ENCODE results near the gene AQP12A. TPM values are rescaled to one million over a fixed set of nuclear protein-coding genes. Genes with fewer than 3 reads are reported as not detected.

The AQP12A gene
- polyA plus RNA-seq, 1 donor (not counting 4 experiments of a cell fraction or from before 2014, with no cell fraction given): not detected

- no peaks in the 10 kb centered on the region for H3K4me1 ChIP-seq (ENCODE audit: control insufficient read depth, extremely low read depth, insufficient read depth, low read length)
- H3K9ac ChIP-seq (ENCODE audit: control insufficient read depth, extremely low read depth, insufficient read depth, low read length): no peak overlapping the region
- no peaks in the 10 kb centered on the region for H3K9me1 ChIP-seq (ENCODE audit: control insufficient read depth, extremely low read depth, insufficient read depth, low read length)
- dilution Hi-C loops (cut with MboI; ENCODE audit: extremely low pct_ligation_motif_present, low sequenced_read_pairs): no loop called here
- no peaks in the 10 kb centered on the region for H3K79me2 ChIP-seq (ENCODE audit: control insufficient read depth, insufficient read depth, low read length)
- H3K27me3 ChIP-seq (ENCODE audit: control insufficient read depth, extremely low read depth, insufficient read depth, low read length): peaks cover 17% of the 10 kb centered on the region
- DNase-seq (ENCODE audit: low read depth, low spot score): no peak
- no peaks in the 10 kb centered on the region for H3K36me3 ChIP-seq (ENCODE audit: control insufficient read depth in 2 of 2, extremely low read depth in 1 of 2, insufficient read depth in 2 of 2, low read length in 2 of 2)
- H2AFZ ChIP-seq (ENCODE audit: control insufficient read depth, low read length): no peak overlapping the region
- no peaks in the 10 kb centered on the region for H3K9me3 ChIP-seq (ENCODE audit: control insufficient read depth, low read depth, low read length)
- no peaks in the 10 kb centered on the region for H4K20me1 ChIP-seq (ENCODE audit: control insufficient read depth, extremely low read depth, insufficient read depth, low read length)
- no peak for FAIRE-seq
- no peak overlapping the region for H3K27ac ChIP-seq (ENCODE audit: control insufficient read depth, insufficient read depth, low read length)
- no peak overlapping the region for H3K4me2 ChIP-seq (ENCODE audit: control insufficient read depth, extremely low read depth, insufficient read depth, low read depth, low read length)
- TF ChIP-seq, protein P1, sequence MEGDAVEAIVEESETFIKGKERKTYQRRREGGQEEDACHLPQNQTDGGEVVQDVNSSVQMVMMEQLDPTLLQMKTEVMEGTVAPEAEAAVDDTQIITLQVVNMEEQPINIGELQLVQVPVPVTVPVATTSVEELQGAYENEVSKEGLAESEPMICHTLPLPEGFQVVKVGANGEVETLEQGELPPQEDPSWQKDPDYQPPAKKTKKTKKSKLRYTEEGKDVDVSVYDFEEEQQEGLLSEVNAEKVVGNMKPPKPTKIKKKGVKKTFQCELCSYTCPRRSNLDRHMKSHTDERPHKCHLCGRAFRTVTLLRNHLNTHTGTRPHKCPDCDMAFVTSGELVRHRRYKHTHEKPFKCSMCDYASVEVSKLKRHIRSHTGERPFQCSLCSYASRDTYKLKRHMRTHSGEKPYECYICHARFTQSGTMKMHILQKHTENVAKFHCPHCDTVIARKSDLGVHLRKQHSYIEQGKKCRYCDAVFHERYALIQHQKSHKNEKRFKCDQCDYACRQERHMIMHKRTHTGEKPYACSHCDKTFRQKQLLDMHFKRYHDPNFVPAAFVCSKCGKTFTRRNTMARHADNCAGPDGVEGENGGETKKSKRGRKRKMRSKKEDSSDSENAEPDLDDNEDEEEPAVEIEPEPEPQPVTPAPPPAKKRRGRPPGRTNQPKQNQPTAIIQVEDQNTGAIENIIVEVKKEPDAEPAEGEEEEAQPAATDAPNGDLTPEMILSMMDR (optimal IDR thresholded peaks at IDR 0.05 in 1 of 3, IDR thresholded peaks at IDR 0.05 in 1 of 3, conservative IDR thresholded peaks at IDR 0.05 in 1 of 3; ENCODE audit: extremely low read depth in 1 of 3, insufficient read depth in 2 of 3, low read length in 3 of 3): no peak
- TF ChIP-seq EZH2 (IDR thresholded peaks at IDR 0.05; ENCODE audit: low read length): peak; percentile 35
- no peak overlapping the region for H3K4me3 ChIP-seq (ENCODE audit: control insufficient read depth in 2 of 3, extremely low read depth in 1 of 3, insufficient read depth in 2 of 3, low read depth in 1 of 3, low read length in 3 of 3)
These were observed 22.5 kb downstream of the AQP12A start for GRCh38 chr2:240713928-240714746.

GRCh38 chr2:240714747-240715725 lies 23.4 kb downstream of the AQP12A start:
- H3K27me3 ChIP-seq (ENCODE audit: control insufficient read depth, extremely low read depth, insufficient read depth, low read length): peaks cover 17% of the 10 kb centered on the region

More at GRCh38 chr2:240714747-240715725, 23.4 kb downstream of the AQP12A start:
- FAIRE-seq (no peak), DNase-seq (ENCODE audit: low read depth, low spot score) (no peak)
- no peaks in the 10 kb centered on the region for H4K20me1 ChIP-seq (ENCODE audit: control insufficient read depth, extremely low read depth, insufficient read depth, low read length)
- dilution Hi-C loops (cut with MboI; ENCODE audit: extremely low pct_ligation_motif_present, low sequenced_read_pairs): no loop called here
- H3K36me3 ChIP-seq (ENCODE audit: control insufficient read depth in 2 of 2, extremely low read depth in 1 of 2, insufficient read depth in 2 of 2, low read length in 2 of 2): no peaks in the 10 kb centered on the region
- H3K9me3 ChIP-seq (ENCODE audit: control insufficient read depth, low read depth, low read length): no peaks in the 10 kb centered on the region
- H3K79me2 ChIP-seq (ENCODE audit: control insufficient read depth, insufficient read depth, low read length): no peaks in the 10 kb centered on the region
- no peak overlapping the region for H3K27ac ChIP-seq (ENCODE audit: control insufficient read depth, insufficient read depth, low read length)
- no peaks in the 10 kb centered on the region for H3K9me1 ChIP-seq (ENCODE audit: control insufficient read depth, extremely low read depth, insufficient read depth, low read length)
- TF ChIP-seq, protein P1 (optimal IDR thresholded peaks at IDR 0.05 in 1 of 3, IDR thresholded peaks at IDR 0.05 in 1 of 3, conservative IDR thresholded peaks at IDR 0.05 in 1 of 3; ENCODE audit: extremely low read depth in 1 of 3, insufficient read depth in 2 of 3, low read length in 3 of 3): no peak
- no peak for TF ChIP-seq EZH2 (IDR thresholded peaks at IDR 0.05; ENCODE audit: low read length)
- H2AFZ ChIP-seq (ENCODE audit: control insufficient read depth, low read length): no peak overlapping the region
- no peak overlapping the region for H3K9ac ChIP-seq (ENCODE audit: control insufficient read depth, extremely low read depth, insufficient read depth, low read length)
- no peak overlapping the region for H3K4me2 ChIP-seq (ENCODE audit: control insufficient read depth, extremely low read depth, insufficient read depth, low read depth, low read length)
- H3K4me3 ChIP-seq (ENCODE audit: control insufficient read depth in 2 of 3, extremely low read depth in 1 of 3, insufficient read depth in 2 of 3, low read depth in 1 of 3, low read length in 3 of 3): no peak overlapping the region
- H3K4me1 ChIP-seq (ENCODE audit: control insufficient read depth, extremely low read depth, insufficient read depth, low read length): no peaks in the 10 kb centered on the region
